Activated CD4-positive, alpha-beta T cell treated with anti-CD3 and anti-CD28 coated beads for 36 hours (primary cell): ENCODE data around the gene CNOT3. TPM values are rescaled to one million over a fixed set of nuclear protein-coding genes. Genes with fewer than 3 reads are reported as not detected.

Source experiments
- ATAC-seq: fragments of 200-7000 bp; cut with Tn5 transposase; one replicate; pipeline ENCODE4 v1.10.0; 2021; ENCODE audit warnings: mild to moderate bottlenecking, moderate library complexity
- CTCF ChIA-PET: fragments of 350-600 bp; sonication (Branson Sonifier 250); formaldehyde crosslinking; loops from one replicate; lab custom pipeline; 2021; ENCODE audit warnings: antibody characterized with exemption; lab: Charles Lee
- POLR2A ChIA-PET: fragments of 350-600 bp; sonication (Branson Sonifier 250); formaldehyde crosslinking; loops from one replicate; lab custom pipeline; 2021; ENCODE audit warnings: antibody characterized with exemption, inconsistent platforms; lab: Charles Lee
- DNase-seq: peaks from one replicate; pipeline ENCODE4 v3.0.0-alpha.2; 2020
- H3K27ac Mint-ChIP-seq: one replicate; pipeline ENCODE4 v1.8.0; 2021; ENCODE audit warnings: mixed read lengths
- H3K27me3 Mint-ChIP-seq: one replicate; pipeline ENCODE4 v1.8.0; 2021; ENCODE audit warnings: mixed read lengths
- H3K36me3 Mint-ChIP-seq: one replicate; pipeline ENCODE4 v1.8.0; 2021; ENCODE audit warnings: low read depth, mixed read lengths
- H3K4me1 Mint-ChIP-seq: one replicate; pipeline ENCODE4 v1.8.0; 2021; ENCODE audit warnings: mixed read lengths
- H3K4me3 Mint-ChIP-seq: one replicate; pipeline ENCODE4 v1.8.0; 2021; ENCODE audit warnings: mild to moderate bottlenecking, moderate library complexity, mixed read lengths
- H3K9me3 Mint-ChIP-seq: one replicate; pipeline ENCODE4 v1.8.0; 2021; ENCODE audit warnings: low read depth, mixed read lengths
- intact Hi-C, 2 experiments: fragments of 100-400 bp; cut with DNase I in 1 of 2; cut with micrococcal nuclease in 1 of 2; formaldehyde crosslinking; loops; one replicate each; pipeline versions ENCODE4 v1.14.2 to v1.15.1; 2022 to 2024; cut with DNase I, micrococcal nuclease
- total RNA-seq, 2 experiments: library from RNA; stranded (reverse); gene quantifications; one replicate each; pipeline ENCODE4 v1.2.3, GENCODE V29; 2021

Gene CNOT3
- total RNA-seq, 2 experiments from 2014 or later: 61.0 to 93.8 TPM

GRCh38 chr19:54138489-54139256 lies 1.1 kb downstream of the CNOT3 start:
- intact Hi-C loops: no loop called here
- DNase-seq (peak; percentile 52), ATAC-seq (no peak)
- ChIA-PET POLR2A (interaction anchor here (0.6 to 3.0 kb wide), 4 partner anchors 22 to 240 kb away, joined by 3 to 35 read pairs (median 3); partner anchors contain the start of genes MBOAT7 and TSEN34), CTCF (interaction anchor here (1.0 to 1.1 kb wide), 2 partner anchors 20 to 51 kb away, joined by 3 read pairs; partner anchors contain the start of gene MBOAT7)
- Mint-ChIP-seq H3K9me3 (no peaks in the 10 kb centered on the region), H3K4me1 (peaks cover 46% of the 10 kb centered on the region), H3K4me3 (peak overlapping the region; percentile 83), H3K27ac (peak overlapping the region; percentile 91), H3K27me3 (no peaks in the 10 kb centered on the region), H3K36me3 (peaks cover 23% of the 10 kb centered on the region)

- peak overlapping the region; percentile 21 for H3K27ac Mint-ChIP-seq
- POLR2A ChIA-PET: no interaction called here
- CTCF ChIA-PET: interaction anchor here (0.6 to 1.0 kb wide), 3 partner anchors 9 to 27 kb away, joined by 3 read pairs; no protein-coding TSS in a partner anchor
- intact Hi-C loops: no loop called here
- no peaks in the 10 kb centered on the region for H3K9me3 Mint-ChIP-seq
- no peak for DNase-seq
- H3K4me1 Mint-ChIP-seq: peaks cover 33% of the 10 kb centered on the region
- no peak for ATAC-seq
- H3K4me3 Mint-ChIP-seq: no peak overlapping the region
- peaks cover 42% of the 10 kb centered on the region for H3K36me3 Mint-ChIP-seq
- H3K27me3 Mint-ChIP-seq: no peaks in the 10 kb centered on the region
Measured at GRCh38 chr19:54141356-54141755, 3.8 kb downstream of the CNOT3 start.

- ChIA-PET CTCF (interaction anchor here (0.6 to 1.0 kb wide), 3 partner anchors 8 to 26 kb away, joined by 3 read pairs; no protein-coding TSS in a partner anchor), POLR2A (no interaction called here)
- Mint-ChIP-seq H3K36me3 (peaks cover 46% of the 10 kb centered on the region), H3K9me3 (no peaks in the 10 kb centered on the region), H3K4me3 (no peak overlapping the region), H3K27ac (peak overlapping the region; percentile 21), H3K4me1 (peaks cover 30% of the 10 kb centered on the region), H3K27me3 (no peaks in the 10 kb centered on the region)
- intact Hi-C loops: no loop called here
- ATAC-seq: no peak
- DNase-seq: no peak
Measured at GRCh38 chr19:54142166-54142780, 4.7 kb downstream of the CNOT3 start.

GRCh38 chr19:54145541-54146158 lies 8.1 kb downstream of the CNOT3 start:
- Mint-ChIP-seq H3K36me3 (peaks cover 48% of the 10 kb centered on the region), H3K27ac (no peak overlapping the region), H3K4me1 (peaks cover 9% of the 10 kb centered on the region), H3K9me3 (no peaks in the 10 kb centered on the region), H3K4me3 (no peak overlapping the region), H3K27me3 (no peaks in the 10 kb centered on the region)
- DNase-seq (no peak), ATAC-seq (no peak)
- POLR2A ChIA-PET: no interaction called here
- intact Hi-C loops: no loop called here
- CTCF ChIA-PET: no interaction called here

GRCh38 chr19:54147676-54148075 lies 10.1 kb downstream of the CNOT3 start:
- CTCF ChIA-PET: interaction anchor here (0.6 kb wide), 1 partner anchor 11 kb away, joined by 3 read pairs; no protein-coding TSS in a partner anchor

GRCh38 chr19:54148158-54148557 lies 10.6 kb downstream of the CNOT3 start:
- POLR2A ChIA-PET: interaction anchor here (0.7 kb wide), 1 partner anchor 11 kb away, joined by 3 read pairs; no protein-coding TSS in a partner anchor
- Mint-ChIP-seq H3K4me1 (no peaks in the 10 kb centered on the region), H3K36me3 (peaks cover 46% of the 10 kb centered on the region), H3K27ac (no peak overlapping the region), H3K27me3 (no peaks in the 10 kb centered on the region), H3K4me3 (no peak overlapping the region), H3K9me3 (no peaks in the 10 kb centered on the region)
- ATAC-seq (no peak), DNase-seq (no peak)
- intact Hi-C loops: no loop called here
- CTCF ChIA-PET: no interaction called here

More at GRCh38 chr19:54147676-54148075, 10.1 kb downstream of the CNOT3 start:
- DNase-seq: no peak
- peaks cover 49% of the 10 kb centered on the region for H3K36me3 Mint-ChIP-seq
- H3K27me3 Mint-ChIP-seq: no peaks in the 10 kb centered on the region
- H3K9me3 Mint-ChIP-seq: no peaks in the 10 kb centered on the region
- POLR2A ChIA-PET: interaction anchor here (0.7 kb wide), 1 partner anchor 11 kb away, joined by 3 read pairs; no protein-coding TSS in a partner anchor
- intact Hi-C loops: no loop called here
- H3K4me1 Mint-ChIP-seq: no peaks in the 10 kb centered on the region
- no peak for ATAC-seq
- H3K27ac Mint-ChIP-seq: no peak overlapping the region
- H3K4me3 Mint-ChIP-seq: no peak overlapping the region

GRCh38 chr19:54149021-54149812 lies 11.7 kb downstream of the CNOT3 start:
- Mint-ChIP-seq H3K36me3 (peaks cover 47% of the 10 kb centered on the region), H3K9me3 (no peaks in the 10 kb centered on the region), H3K4me3 (no peak overlapping the region), H3K27ac (no peak overlapping the region), H3K4me1 (peaks cover 10% of the 10 kb centered on the region), H3K27me3 (no peaks in the 10 kb centered on the region)
- intact Hi-C loops: no loop called here
- no peak for DNase-seq
- ATAC-seq: no peak
- POLR2A ChIA-PET: no interaction called here
- CTCF ChIA-PET: interaction anchor here (0.6 kb wide), 1 partner anchor 97 kb away, joined by 3 read pairs; no protein-coding TSS in a partner anchor

GRCh38 chr19:54151362-54152035 lies 13.9 kb downstream of the CNOT3 start:
- ChIA-PET POLR2A (no interaction called here), CTCF (interaction anchor here (1.1 kb wide), 1 partner anchor 14 kb away, joined by 3 read pairs; the partner anchor contains the start of gene CNOT3)
- no peaks in the 10 kb centered on the region for H3K27me3 Mint-ChIP-seq
- H3K4me3 Mint-ChIP-seq: no peak overlapping the region
- intact Hi-C loops: no loop called here
- DNase-seq: no peak
- H3K9me3 Mint-ChIP-seq: no peaks in the 10 kb centered on the region
- no peak for ATAC-seq
- H3K27ac Mint-ChIP-seq: no peak overlapping the region
- peaks cover 20% of the 10 kb centered on the region for H3K4me1 Mint-ChIP-seq
- H3K36me3 Mint-ChIP-seq: peaks cover 47% of the 10 kb centered on the region

GRCh38 chr19:54152267-54152666 lies 14.7 kb downstream of the CNOT3 start:
- no peak overlapping the region for H3K27ac Mint-ChIP-seq
- CTCF ChIA-PET: interaction anchor here (1.1 kb wide), 1 partner anchor 15 kb away, joined by 3 read pairs; the partner anchor contains the start of gene CNOT3
- DNase-seq (no peak), ATAC-seq (no peak)
- peaks cover 26% of the 10 kb centered on the region for H3K4me1 Mint-ChIP-seq
- no peaks in the 10 kb centered on the region for H3K27me3 Mint-ChIP-seq
- peaks cover 49% of the 10 kb centered on the region for H3K36me3 Mint-ChIP-seq
- POLR2A ChIA-PET: no interaction called here
- no peak overlapping the region for H3K4me3 Mint-ChIP-seq
- intact Hi-C loops: no loop called here
- H3K9me3 Mint-ChIP-seq: no peaks in the 10 kb centered on the region

GRCh38 chr19:54152878-54153524 lies 15.4 kb downstream of the CNOT3 start:
- H3K27ac Mint-ChIP-seq: peak overlapping the region; percentile 43
- no peak overlapping the region for H3K4me3 Mint-ChIP-seq
- H3K27me3 Mint-ChIP-seq: no peaks in the 10 kb centered on the region
- DNase-seq: no peak
- ChIA-PET POLR2A (no interaction called here), CTCF (no interaction called here)
- peaks cover 27% of the 10 kb centered on the region for H3K4me1 Mint-ChIP-seq
- intact Hi-C loops: no loop called here
- ATAC-seq: no peak
- no peaks in the 10 kb centered on the region for H3K9me3 Mint-ChIP-seq
- H3K36me3 Mint-ChIP-seq: peaks cover 51% of the 10 kb centered on the region
